SK-N-SH (cell line): ENCODE results near the gene CDPF1. TPM values are rescaled to one million over a fixed set of nuclear protein-coding genes. Genes with fewer than 3 reads are reported as not detected.

Experiments
- CTCF ChIA-PET: fragments of 300-600, 350-600 bp; formaldehyde crosslinking; extraction: SDS; loops from one replicate; lab custom pipeline; 2021; lab: Yijun Ruan, JAX
- POLR2A ChIA-PET: fragments of 350-600 bp; sonication (Branson Sonifier 250); formaldehyde crosslinking; extraction: SDS; loops from one replicate; lab custom pipeline; 2020; ENCODE audit warnings: antibody characterized with exemption, inconsistent platforms; lab: Yijun Ruan, JAX
- DNase-seq: peaks from one replicate; pipeline ENCODE4 v3.0.0; 2012
- H2AFZ ChIP-seq: fragments of 200-600 bp; sonication (generic); 2 replicates; pipeline ENCODE4 v1.8.1; 2016; ENCODE audit warnings: antibody characterized with exemption, mild to moderate bottlenecking, low read depth
- H3F3A ChIP-seq: fragments of 200-600 bp; sonication (generic); replicated peaks from 2 replicates; pipeline ENCODE3; 2016; ENCODE audit warnings: antibody characterized with exemption, mild to moderate bottlenecking; ENCODE audit not compliant: insufficient read depth
- H3K27ac ChIP-seq, 2 experiments: fragments of 200-500 bp in 1 of 2; fragments of 200-600 bp in 1 of 2; sonication (Bioruptor generic) in 1 of 2; sonication (generic), shearing (Covaris generic) in 1 of 2; 2 replicates each; pipeline versions ENCODE4 v1.5.1 to v1.6.1; 2014 to 2016; ENCODE audit warnings: low read depth in 2 of 2, inconsistent platforms in 1 of 2, low read length in 1 of 2, mild to moderate bottlenecking in 1 of 2, mixed read lengths in 1 of 2
- H3K27me3 ChIP-seq: fragments of 200-600 bp; sonication (generic), shearing (Covaris generic); 2 replicates; pipeline ENCODE4 v1.6.1; 2016; ENCODE audit warnings: mixed run types; ENCODE audit not compliant: insufficient read depth
- H3K36me3 ChIP-seq, 2 experiments: fragments of 200-500 bp in 1 of 2; fragments of 200-600 bp in 1 of 2; sonication (Bioruptor generic) in 1 of 2; sonication (generic) in 1 of 2; replicated peaks in 1 of 2; 2 replicates each; pipeline versions ENCODE3 to v1.5.1; 2014 to 2016; ENCODE audit warnings: low read length in 1 of 2, mild to moderate bottlenecking in 1 of 2; ENCODE audit not compliant: insufficient read depth in 2 of 2, control insufficient read depth in 1 of 2
- H3K4me1 ChIP-seq, 2 experiments: fragments of 200-500 bp in 1 of 2; fragments of 200-600 bp in 1 of 2; sonication (Bioruptor generic) in 1 of 2; sonication (generic), shearing (Covaris generic) in 1 of 2; 2 replicates each; pipeline versions ENCODE4 v1.5.1 to v1.6.1; 2014 to 2016; ENCODE audit warnings: low read depth in 1 of 2, low read length in 1 of 2, mixed run types in 1 of 2; ENCODE audit not compliant: insufficient read depth in 2 of 2, control insufficient read depth in 1 of 2
- H3K4me2 ChIP-seq: fragments of 200-600 bp; sonication (generic), shearing (Covaris generic); 2 replicates; pipeline ENCODE4 v1.6.1; 2017; ENCODE audit warnings: mixed run types
- H3K4me3 ChIP-seq, 2 experiments: fragments of 200-500 bp in 1 of 2; fragments of 200-600 bp in 1 of 2; sonication (Bioruptor generic) in 1 of 2; sonication (generic), shearing (Covaris generic) in 1 of 2; 2 replicates each; pipeline versions ENCODE4 v1.5.1 to v1.8.1; 2014 to 2016; ENCODE audit warnings: low read depth in 2 of 2, inconsistent platforms in 1 of 2, low read length in 1 of 2, mild to moderate bottlenecking in 1 of 2, mixed read lengths in 1 of 2, moderate library complexity in 1 of 2
- H3K79me2 ChIP-seq: fragments of 200-600 bp; sonication (generic); 2 replicates; pipeline ENCODE4 v1.8.1; 2017; ENCODE audit warnings: mild to moderate bottlenecking; ENCODE audit not compliant: insufficient read depth
- H3K9ac ChIP-seq: fragments of 200-600 bp; sonication (generic); 2 replicates; pipeline ENCODE4 v1.6.1; 2017; ENCODE audit warnings: mixed run types
- H3K9me2 ChIP-seq: fragments of 200-600 bp; sonication (generic); 2 replicates; pipeline ENCODE4 v1.6.1; 2017; ENCODE audit warnings: mixed run types
- H3K9me3 ChIP-seq: fragments of 200-600 bp; sonication (generic); 2 replicates; pipeline ENCODE4 v1.6.1; 2017; ENCODE audit warnings: mixed run types, mild to moderate bottlenecking, moderate library complexity
- H4K20me1 ChIP-seq: fragments of 200-600 bp; sonication (generic); 2 replicates; pipeline ENCODE4 v1.6.1; 2017; ENCODE audit warnings: mild to moderate bottlenecking, mixed run types; ENCODE audit not compliant: insufficient read depth
- CHD2 ChIP-seq: fragments of 150-350 bp; IDR thresholded peaks from 2 replicates; pipeline ENCODE4 v1.6.1; 2018; ENCODE audit warnings: low read length; ENCODE audit not compliant: partially characterized antibody
- EZH2phosphoT487 ChIP-seq: fragments of 200-600 bp; sonication (generic); IDR thresholded peaks from 2 replicates; pipeline ENCODE4 v1.6.1; 2017; ENCODE audit warnings: low read depth, mixed run types, mild to moderate bottlenecking, antibody characterized with exemption, moderate library complexity, borderline replicate concordance
- FOSL2 ChIP-seq: IDR thresholded peaks from 2 replicates; pipeline ENCODE4 v1.4.0; 2012; ENCODE audit warnings: low read depth, mild to moderate bottlenecking, moderate library complexity, borderline replicate concordance
- FOXJ3 ChIP-seq: sonication (generic); formaldehyde crosslinking; IDR thresholded peaks from 2 replicates; pipeline ENCODE4 v1.5.1; 2020; ENCODE audit warnings: mild to moderate bottlenecking, missing genetic modification reagents
- GABPA ChIP-seq: IDR thresholded peaks from 2 replicates; pipeline ENCODE4 v1.4.0; 2012; ENCODE audit warnings: low read depth, mild to moderate bottlenecking
- GATA2 ChIP-seq: sonication (generic); formaldehyde crosslinking; IDR thresholded peaks from 2 replicates; pipeline ENCODE4 v1.5.0; 2020; ENCODE audit warnings: mild to moderate bottlenecking, missing genetic modification reagents
- JUND ChIP-seq: IDR thresholded peaks from 2 replicates; pipeline ENCODE4 v1.4.0; 2012
- MEF2A ChIP-seq: IDR thresholded peaks from 2 replicates; pipeline ENCODE4 v1.4.0; 2012; ENCODE audit warnings: low read depth, borderline replicate concordance
- POLR2AphosphoS5 ChIP-seq: IDR thresholded peaks from 2 replicates; pipeline ENCODE4 v1.6.1; 2012; ENCODE audit warnings: low read depth, low read length
- RFX5 ChIP-seq: IDR thresholded peaks from 2 replicates; pipeline ENCODE4 v1.6.1; 2012; ENCODE audit warnings: mild to moderate bottlenecking, improper control_type of control experiment, low read length
- SIN3A ChIP-seq: IDR thresholded peaks from 2 replicates; pipeline ENCODE4 v1.6.1; 2012; ENCODE audit warnings: low read depth, mild to moderate bottlenecking, low read length, moderate library complexity, borderline replicate concordance
- SMC3 ChIP-seq: IDR thresholded peaks from 2 replicates; pipeline ENCODE4 v1.6.1; 2012; ENCODE audit warnings: low read depth, low read length, improper control_type of control experiment
- TCF12 ChIP-seq: IDR thresholded peaks from 2 replicates; pipeline ENCODE4 v1.4.0; 2012
- ZBTB33 ChIP-seq: IDR thresholded peaks from 2 replicates; pipeline ENCODE4 v1.4.0; 2012; ENCODE audit warnings: low read depth, borderline replicate concordance
- WGBS: methylation state at CpG from one replicate; pipeline ENCODE4 v1.1.6; 2017; ENCODE audit warnings: low lambda C conversion rate; 5-methylcytosine and 5-hydroxymethylcytosine counted together
- polyA plus RNA-seq, 3 experiments: library from polyadenylated mRNA; depleted of rRNA; stranded (reverse); fragments of >200 nt; gene quantifications; 2 replicates each; pipeline ENCODE4 v1.2.3, GENCODE V29; 2012
- TF ChIP-seq, protein P1 (sequence below): fragments of 200-600 bp; sonication (generic); IDR thresholded peaks from 2 replicates; pipeline ENCODE4 v1.6.1; 2017; ENCODE audit warnings: antibody characterized with exemption, mild to moderate bottlenecking, moderate library complexity
- TF ChIP-seq, protein P2 (sequence below): fragments of 150-350 bp; IDR thresholded peaks from 2 replicates; pipeline ENCODE4 v1.6.1; 2016; ENCODE audit warnings: mild to moderate bottlenecking, low read depth, low read length

CDPF1 gene
- polyA plus RNA-seq, 1 of the 3 experiments (the other 2 are of a cell fraction) = 25.3 TPM

- Histone ChIP-seq H3K4me2 (no peak overlapping the region), H4K20me1 (no peaks in the 10 kb centered on the region), H3F3A (no peaks in the 10 kb centered on the region), H3K9me3 (no peaks in the 10 kb centered on the region), H3K79me2 (no peaks in the 10 kb centered on the region), H3K27me3 (no peaks in the 10 kb centered on the region), H3K9me2 (no peaks in the 10 kb centered on the region), H2AFZ (no peak overlapping the region), H3K4me1 (peaks cover 0 to 69% of the 10 kb centered on the region in 2 experiments; a peak in 2 of 4 replicates), H3K4me3 (no peak overlapping the region), H3K27ac (peak overlapping the region in 1 of 2 experiments; percentile 99; a peak in 2 of 4 replicates), H3K9ac (no peak overlapping the region), H3K36me3 (peaks cover 0 to 27% of the 10 kb centered on the region in 2 experiments)
- no peak for TF ChIP-seq FOSL2
- no peak for TF ChIP-seq RFX5
- TF ChIP-seq CHD2 = no peak
- no peak for TF ChIP-seq POLR2AphosphoS5
- TF ChIP-seq MEF2A = no peak
- no peak for TF ChIP-seq GATA2 (CRISPR knock-in tag)
- TF ChIP-seq ZBTB33 = no peak
- TF ChIP-seq, protein P1, sequence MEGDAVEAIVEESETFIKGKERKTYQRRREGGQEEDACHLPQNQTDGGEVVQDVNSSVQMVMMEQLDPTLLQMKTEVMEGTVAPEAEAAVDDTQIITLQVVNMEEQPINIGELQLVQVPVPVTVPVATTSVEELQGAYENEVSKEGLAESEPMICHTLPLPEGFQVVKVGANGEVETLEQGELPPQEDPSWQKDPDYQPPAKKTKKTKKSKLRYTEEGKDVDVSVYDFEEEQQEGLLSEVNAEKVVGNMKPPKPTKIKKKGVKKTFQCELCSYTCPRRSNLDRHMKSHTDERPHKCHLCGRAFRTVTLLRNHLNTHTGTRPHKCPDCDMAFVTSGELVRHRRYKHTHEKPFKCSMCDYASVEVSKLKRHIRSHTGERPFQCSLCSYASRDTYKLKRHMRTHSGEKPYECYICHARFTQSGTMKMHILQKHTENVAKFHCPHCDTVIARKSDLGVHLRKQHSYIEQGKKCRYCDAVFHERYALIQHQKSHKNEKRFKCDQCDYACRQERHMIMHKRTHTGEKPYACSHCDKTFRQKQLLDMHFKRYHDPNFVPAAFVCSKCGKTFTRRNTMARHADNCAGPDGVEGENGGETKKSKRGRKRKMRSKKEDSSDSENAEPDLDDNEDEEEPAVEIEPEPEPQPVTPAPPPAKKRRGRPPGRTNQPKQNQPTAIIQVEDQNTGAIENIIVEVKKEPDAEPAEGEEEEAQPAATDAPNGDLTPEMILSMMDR = no peak
- no peak for TF ChIP-seq TCF12
- TF ChIP-seq, protein P2, sequence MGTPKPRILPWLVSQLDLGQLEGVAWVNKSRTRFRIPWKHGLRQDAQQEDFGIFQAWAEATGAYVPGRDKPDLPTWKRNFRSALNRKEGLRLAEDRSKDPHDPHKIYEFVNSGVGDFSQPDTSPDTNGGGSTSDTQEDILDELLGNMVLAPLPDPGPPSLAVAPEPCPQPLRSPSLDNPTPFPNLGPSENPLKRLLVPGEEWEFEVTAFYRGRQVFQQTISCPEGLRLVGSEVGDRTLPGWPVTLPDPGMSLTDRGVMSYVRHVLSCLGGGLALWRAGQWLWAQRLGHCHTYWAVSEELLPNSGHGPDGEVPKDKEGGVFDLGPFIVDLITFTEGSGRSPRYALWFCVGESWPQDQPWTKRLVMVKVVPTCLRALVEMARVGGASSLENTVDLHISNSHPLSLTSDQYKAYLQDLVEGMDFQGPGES = no peak
- TF ChIP-seq SIN3A = no peak
- no peak for TF ChIP-seq EZH2phosphoT487
- TF ChIP-seq JUND = no peak
- no peak for TF ChIP-seq GABPA
- TF ChIP-seq SMC3 = no peak
- no peak for TF ChIP-seq FOXJ3 (CRISPR knock-in tag)
- CTCF ChIA-PET = interaction anchor here (1.7 to 3.9 kb wide), 2 partner anchors 118 to 123 kb away, joined by 4 to 15 read pairs; no protein-coding TSS in a partner anchor
- WGBS = no CpG with 5 or more reads among the region's 2 CpGs
- POLR2A ChIA-PET = interaction anchor here (2.0 kb wide), 1 partner anchor 10 kb away, joined by 6 read pairs; the partner anchor contains the start of gene CDPF1
- DNase-seq = no peak
Measured at GRCh38 chr22:46240073-46240472, 10.0 kb downstream of the CDPF1 start.
